Right lobe of liver (tissue), 6 donors: Measurements from ENCODE around the gene NMNAT2. TPM values are rescaled to one million over a fixed set of nuclear protein-coding genes. Genes with fewer than 3 reads are reported as not detected.

Experiments used
- ATAC-seq, 4 donors: fragments of 200-7000 bp; cut with Tn5 transposase; one replicate each; pipeline ENCODE4 v1.9.1; 2020; ENCODE audit warnings: mild to moderate bottlenecking in 4 of 4, moderate library complexity in 4 of 4
- DNase-seq, 3 donors: peaks; one replicate each; pipeline ENCODE4 v3.0.0-alpha.2; 2020
- H3K27ac ChIP-seq, 3 donors: fragments of 200-600 bp; one replicate each; pipeline ENCODE4 v1.8.0; 2022
- H3K27me3 ChIP-seq, 2 donors: fragments of 200-600 bp; one replicate each; pipeline ENCODE4 v1.8.0; 2022
- H3K36me3 ChIP-seq, 4 donors: fragments of 200-600 bp; sonication (generic) in 1 of 4; one replicate each; pipeline versions ENCODE4 v1.5.1 to v1.8.0; 2017 to 2022; ENCODE audit warnings: control low read depth in 1 of 4
- H3K4me1 ChIP-seq, 4 donors: fragments of 200-600 bp; sonication (generic) in 1 of 4; one replicate each; pipeline versions ENCODE4 v1.5.1 to v1.8.0; 2017 to 2022; ENCODE audit warnings: control low read depth in 1 of 4
- H3K4me3 ChIP-seq, 3 donors: fragments of 200-600 bp; one replicate each; pipeline ENCODE4 v1.8.0; 2022
- H3K9me3 ChIP-seq, 4 donors: fragments of 200-600 bp; sonication (generic) in 1 of 4; one replicate each; pipeline versions ENCODE4 v1.5.1 to v1.8.0; 2017 to 2022; ENCODE audit warnings: control low read depth in 1 of 4
- POLR2A ChIP-seq: fragments of 450-650 bp; IDR thresholded peaks from one replicate; pipeline ENCODE4 v1.6.1; 2017; ENCODE audit warnings: antibody characterized with exemption, mild to moderate bottlenecking
- WGBS: methylation state at CpG from one replicate; pipeline ENCODE4 v1.1.6; 2018; ENCODE audit warnings: low coverage, low lambda C conversion rate; ENCODE audit not compliant: insufficient coverage; ENCODE audit errors: missing lambda C conversion rate; 5-methylcytosine and 5-hydroxymethylcytosine counted together
- intact Hi-C, 2 donors: fragments of 100-400 bp; cut with DNase I; formaldehyde crosslinking; loops; one replicate each; pipeline versions ENCODE4 v1.11.2 to v1.14.1; 2022
- total RNA-seq, 6 experiments: library from RNA; depleted of rRNA in 2 of 6; stranded (reverse); fragments of >200 nt in 2 of 6; fragmentation: NEBNext Ultra II Directional in 3 of 6; extraction: Animal tissue kit (Norgen Biotek cat#: 25700) in 3 of 6; gene quantifications; one replicate each; pipeline versions ENCODE4 v1.1.0 to v1.2.4, GENCODE V29; 2016 to 2023
- TF ChIP-seq, protein P1 (sequence below), 4 donors: fragments of 200-600 bp in 3 of 4; fragments of 450-650 bp in 1 of 4; IDR thresholded peaks; one replicate each; pipeline versions ENCODE4 v1.5.1 to v1.8.0; 2016 to 2022; ENCODE audit warnings: antibody characterized with exemption in 4 of 4, mild to moderate bottlenecking in 2 of 4
- donor health status: DM: no; HTN: yes; CAD: no.
- donor health status: DM: no; HTN: no; CAD: no.
- donor health status: DM: no; HTN: no; CAD: no.
- donor health status: DM: no; HTN: yes; CAD: no.
- donor health status: DM: no; HTN: yes; CAD: no.

Gene NMNAT2
- total RNA-seq, 6 experiments from 2014 or later, result 0.06 to 0.07 (median 0.06) TPM; not detected in 3

GRCh38 chr1:183319606-183320005 is 98.6 kb downstream of the NMNAT2 start:
- WGBS, result 44% methylated on average over 4 of the region's 4 CpGs
- no peak overlapping the region for H3K4me3 ChIP-seq
- TF ChIP-seq POLR2A, result no peak
- TF ChIP-seq, protein P1, sequence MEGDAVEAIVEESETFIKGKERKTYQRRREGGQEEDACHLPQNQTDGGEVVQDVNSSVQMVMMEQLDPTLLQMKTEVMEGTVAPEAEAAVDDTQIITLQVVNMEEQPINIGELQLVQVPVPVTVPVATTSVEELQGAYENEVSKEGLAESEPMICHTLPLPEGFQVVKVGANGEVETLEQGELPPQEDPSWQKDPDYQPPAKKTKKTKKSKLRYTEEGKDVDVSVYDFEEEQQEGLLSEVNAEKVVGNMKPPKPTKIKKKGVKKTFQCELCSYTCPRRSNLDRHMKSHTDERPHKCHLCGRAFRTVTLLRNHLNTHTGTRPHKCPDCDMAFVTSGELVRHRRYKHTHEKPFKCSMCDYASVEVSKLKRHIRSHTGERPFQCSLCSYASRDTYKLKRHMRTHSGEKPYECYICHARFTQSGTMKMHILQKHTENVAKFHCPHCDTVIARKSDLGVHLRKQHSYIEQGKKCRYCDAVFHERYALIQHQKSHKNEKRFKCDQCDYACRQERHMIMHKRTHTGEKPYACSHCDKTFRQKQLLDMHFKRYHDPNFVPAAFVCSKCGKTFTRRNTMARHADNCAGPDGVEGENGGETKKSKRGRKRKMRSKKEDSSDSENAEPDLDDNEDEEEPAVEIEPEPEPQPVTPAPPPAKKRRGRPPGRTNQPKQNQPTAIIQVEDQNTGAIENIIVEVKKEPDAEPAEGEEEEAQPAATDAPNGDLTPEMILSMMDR (IDR thresholded peaks at IDR 0.05), result no peak
- peaks cover 0 to 4% (median 0%) of the 10 kb centered on the region in 4 donors for H3K4me1 ChIP-seq
- no peaks in the 10 kb centered on the region for H3K9me3 ChIP-seq
- intact Hi-C loops, result no loop called here
- H3K27ac ChIP-seq, result no peak overlapping the region
- ATAC-seq (no peak), DNase-seq (no peak)
- H3K36me3 ChIP-seq, result no peaks in the 10 kb centered on the region
- no peaks in the 10 kb centered on the region for H3K27me3 ChIP-seq

DNA sequence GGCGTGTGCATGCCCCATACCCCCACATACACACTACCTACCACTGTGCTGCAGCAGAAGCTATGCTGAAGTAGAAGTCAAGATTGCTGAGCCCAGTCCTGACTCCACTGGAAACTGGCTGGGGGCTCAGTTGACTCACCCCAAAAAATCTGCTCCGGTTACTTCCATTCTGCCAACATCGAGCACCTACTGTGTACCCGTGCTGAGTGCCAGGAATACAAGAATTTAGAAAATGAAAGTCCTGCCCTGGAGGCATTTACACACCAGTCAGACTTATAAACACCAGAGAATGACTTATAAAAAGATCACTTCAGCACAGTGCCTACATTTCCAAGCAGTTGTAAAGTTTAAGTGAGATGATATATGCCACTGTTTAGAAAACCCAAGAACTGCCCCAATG is 99.1 kb downstream of the NMNAT2 start:
- no peaks in the 10 kb centered on the region for H3K9me3 ChIP-seq
- H3K4me3 ChIP-seq, result no peak overlapping the region
- H3K27ac ChIP-seq, result no peak overlapping the region
- ATAC-seq, result no peak
- H3K36me3 ChIP-seq, result no peaks in the 10 kb centered on the region
- peaks cover 0 to 4% (median 0%) of the 10 kb centered on the region in 4 donors for H3K4me1 ChIP-seq
- H3K27me3 ChIP-seq, result no peaks in the 10 kb centered on the region
- TF ChIP-seq, protein P1 (IDR thresholded peaks at IDR 0.05), result no peak
- no peak for TF ChIP-seq POLR2A
- intact Hi-C loops, result no loop called here
- no peak for DNase-seq
- 91% methylated on average over 3 of the region's 4 CpGs for WGBS

- TF ChIP-seq, protein P1 (IDR thresholded peaks at IDR 0.05), result peak; percentile 34 to 59 (median 48)
- no peak for TF ChIP-seq POLR2A
- Histone ChIP-seq H3K27me3 (no peaks in the 10 kb centered on the region), H3K36me3 (no peaks in the 10 kb centered on the region), H3K4me3 (no peak overlapping the region), H3K27ac (no peak overlapping the region), H3K9me3 (no peaks in the 10 kb centered on the region), H3K4me1 (peaks cover 0 to 4% (median 0%) of the 10 kb centered on the region in 4 donors)
- peak; percentile 68 to 74 (median 70) for DNase-seq
- 0% methylated on average over 2 of the region's 4 CpGs for WGBS
- ATAC-seq, result peak; percentile 90 to 100 (median 94)
- intact Hi-C loops, result no loop called here
Measured at GRCh38 chr1:183318433-183318832, 99.7 kb downstream of the NMNAT2 start.

DNA sequence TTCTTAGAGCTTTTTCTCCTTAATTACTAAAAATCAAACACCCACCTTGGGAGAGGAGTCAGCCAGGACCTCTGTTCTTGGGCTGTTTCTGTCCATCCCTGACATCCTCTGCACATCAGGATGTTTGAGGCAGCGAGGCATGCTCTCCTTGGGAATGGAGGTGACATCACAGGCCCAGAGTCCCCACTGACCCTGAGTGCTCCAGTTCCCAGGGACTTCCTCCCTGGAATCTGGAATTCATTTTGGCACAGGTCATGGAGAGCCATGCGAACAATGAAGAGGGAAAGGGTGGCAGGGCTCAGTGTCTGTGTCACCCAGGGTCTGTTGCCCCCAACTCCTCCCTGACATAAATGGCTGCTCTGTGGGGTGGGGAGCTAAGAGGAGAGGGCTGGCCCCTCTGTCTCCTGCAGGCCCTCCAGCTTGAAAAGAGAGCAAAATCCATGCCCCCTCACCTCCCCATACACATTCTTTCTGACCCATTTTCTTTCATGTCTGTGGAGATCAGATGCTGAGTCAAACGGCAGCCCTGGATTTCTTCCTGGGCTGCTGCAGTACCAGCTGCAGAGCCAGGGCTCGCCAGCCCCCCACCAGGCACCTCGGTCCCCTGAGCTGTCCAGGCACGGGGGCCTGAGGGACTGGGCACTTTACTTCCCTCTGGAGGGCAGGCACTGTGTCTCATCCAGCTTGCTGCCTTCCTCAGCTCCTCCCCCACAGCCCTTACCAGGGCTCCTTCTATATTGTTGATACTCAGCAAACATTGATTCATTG is 102.0 kb downstream of the NMNAT2 start:
- H3K4me3 ChIP-seq, result no peak overlapping the region

More for the DNA sequence above, 102.0 kb downstream of the NMNAT2 start:
- intact Hi-C loops, result no loop called here
- DNase-seq, result no peak
- Histone ChIP-seq H3K27ac (no peak overlapping the region), H3K27me3 (no peaks in the 10 kb centered on the region), H3K4me1 (peaks cover 0 to 4% (median 0%) of the 10 kb centered on the region in 4 donors), H3K9me3 (no peaks in the 10 kb centered on the region), H3K36me3 (no peaks in the 10 kb centered on the region)
- 43% methylated on average over 5 of the region's 6 CpGs for WGBS
- ATAC-seq, result no peak
- TF ChIP-seq, protein P1 (IDR thresholded peaks at IDR 0.05), result no peak
- no peak for TF ChIP-seq POLR2A
